PFSK-1 (cell line): Measurements from ENCODE around the gene ABCF3.

Source experiments
- POLR2AphosphoS5 ChIP-seq: IDR thresholded peaks from 2 replicates; pipeline ENCODE4 v1.6.1; 2012; ENCODE audit warnings: low read depth, mild to moderate bottlenecking, control low read depth, low read length, moderate library complexity
- REST ChIP-seq, 2 experiments: IDR thresholded peaks; 2 replicates each; pipeline versions ENCODE4 v1.6.1 to v1.8.0; 2011 to 2012; ENCODE audit warnings: low read depth in 2 of 2, low read length in 2 of 2, control low read depth in 1 of 2, inconsistent platforms in 1 of 2, mild to moderate bottlenecking in 1 of 2, moderate library complexity in 1 of 2; ENCODE audit not compliant: insufficient read depth in 1 of 2
- TAF1 ChIP-seq: IDR thresholded peaks from 2 replicates; pipeline ENCODE4 v1.6.1; 2012; ENCODE audit warnings: low read length, control low read depth, borderline replicate concordance; ENCODE audit not compliant: insufficient read depth

GRCh38 chr3:184180165-184180564 is 5.8 kb upstream of the ABCF3 start:
- TF ChIP-seq POLR2AphosphoS5 (no peak), TAF1 (no peak), REST (IDR thresholded peaks at IDR 0.05; ENCODE audit: insufficient read depth in 1 of 2, low read depth in 2 of 2, low read length in 2 of 2) (no peak)
